IMR-90 (cell line): ENCODE results near the gene TMEM204. TPM values are rescaled to one million over a fixed set of nuclear protein-coding genes. Genes with fewer than 3 reads are reported as not detected.

Source experiments
- ATAC-seq: fragments of 200-7000 bp; cut with Tn5 transposase; 2 replicates; pipeline ENCODE4 v1.9.1; 2020; ENCODE audit warnings: low read depth, mild to moderate bottlenecking, moderate library complexity
- BruUV-seq: library from RNA; stranded (reverse); fragments of 400-500 nt; replicated peaks from 2 replicates; lab custom pipeline; 2021; lab: Mats Ljungman, UMichigan
- CTCF ChIA-PET: fragments of 300-600 bp; formaldehyde crosslinking; extraction: SDS; loops from one replicate; lab custom pipeline; 2021; ENCODE audit warnings: antibody characterized with exemption; lab: Yijun Ruan, JAX
- POLR2A ChIA-PET: fragments of 300-600 bp; sonication (Branson Sonifier 250); formaldehyde crosslinking; loops from one replicate; lab custom pipeline; 2022; ENCODE audit warnings: antibody characterized with exemption; ENCODE audit not compliant: unreplicated experiment; lab: Charles Lee
- DNase-seq: peaks from one replicate; pipeline ENCODE4 v3.0.0; 2013
- H2AFZ ChIP-seq: replicated peaks from 2 replicates; pipeline ENCODE3; 2013; ENCODE audit warnings: low read length, mild to moderate bottlenecking; ENCODE audit not compliant: poor library complexity
- H2AK5ac ChIP-seq: 2 replicates; pipeline ENCODE4 v1.6.1; 2013; ENCODE audit warnings: low read depth, low read length, inconsistent platforms
- H2AK9ac ChIP-seq: replicated peaks from 2 replicates; pipeline ENCODE3; 2013; ENCODE audit warnings: mild to moderate bottlenecking, low read depth, low read length, moderate library complexity; ENCODE audit not compliant: poor library complexity
- H2BK120ac ChIP-seq: 2 replicates; pipeline ENCODE4 v1.6.1; 2013; ENCODE audit warnings: low read depth, low read length, inconsistent platforms
- H2BK15ac ChIP-seq: 3 replicates; pipeline ENCODE4 v1.6.1; 2013; ENCODE audit warnings: low read depth, low read length, inconsistent platforms
- H2BK20ac ChIP-seq: 2 replicates; pipeline ENCODE4 v1.6.1; 2013; ENCODE audit warnings: low read depth, mild to moderate bottlenecking, inconsistent platforms, low read length, moderate library complexity
- H2BK5ac ChIP-seq: 2 replicates; pipeline ENCODE4 v1.6.1; 2013; ENCODE audit warnings: mild to moderate bottlenecking, low read depth, low read length, inconsistent platforms; ENCODE audit not compliant: poor library complexity, severe bottlenecking
- H3K14ac ChIP-seq: replicated peaks from 2 replicates; pipeline ENCODE4 v1.6.1; 2013; ENCODE audit warnings: low read depth, low read length, inconsistent platforms
- H3K18ac ChIP-seq: 2 replicates; pipeline ENCODE4 v1.6.1; 2013; ENCODE audit warnings: low read depth, low read length, control low read depth
- H3K23ac ChIP-seq: 2 replicates; pipeline ENCODE4 v1.6.1; 2013; ENCODE audit warnings: low read depth, low read length, inconsistent platforms
- H3K27ac ChIP-seq: 2 replicates; pipeline ENCODE4 v1.5.1; 2013; ENCODE audit warnings: mild to moderate bottlenecking, control low read depth, low read length; ENCODE audit not compliant: insufficient read depth
- H3K27me3 ChIP-seq: 2 replicates; pipeline ENCODE4 v1.6.1; 2013; ENCODE audit warnings: low read length; ENCODE audit not compliant: control insufficient read depth, insufficient read depth
- H3K36me3 ChIP-seq: 2 replicates; pipeline ENCODE4 v1.6.1; 2013; ENCODE audit warnings: low read length, mixed read lengths; ENCODE audit not compliant: control insufficient read depth, insufficient read depth
- H3K4ac ChIP-seq: 2 replicates; pipeline ENCODE4 v1.6.1; 2013; ENCODE audit warnings: low read depth, low read length, inconsistent platforms
- H3K4me1 ChIP-seq: 2 replicates; pipeline ENCODE4 v1.6.1; 2013; ENCODE audit warnings: low read length, mixed read lengths; ENCODE audit not compliant: control insufficient read depth, insufficient read depth
- H3K4me2 ChIP-seq: 2 replicates; pipeline ENCODE4 v1.6.1; 2013; ENCODE audit warnings: low read depth, mild to moderate bottlenecking, control low read depth, low read length, moderate library complexity
- H3K4me3 ChIP-seq: 2 replicates; pipeline ENCODE4 v1.5.1; 2013; ENCODE audit warnings: low read depth, mild to moderate bottlenecking, control low read depth, low read length, moderate library complexity; ENCODE audit not compliant: insufficient read depth
- H3K56ac ChIP-seq: 2 replicates; pipeline ENCODE4 v1.6.1; 2013; ENCODE audit warnings: low read length, inconsistent platforms; ENCODE audit not compliant: insufficient read depth; ENCODE audit errors: extremely low read depth
- H3K79me1 ChIP-seq, 2 experiments: 2 replicates each; pipeline ENCODE4 v1.6.1; 2013; ENCODE audit warnings: low read length in 2 of 2, inconsistent platforms in 1 of 2, low read depth in 1 of 2
- H3K9ac ChIP-seq: 2 replicates; pipeline ENCODE4 v1.6.1; 2013; ENCODE audit warnings: low read depth, low read length, control low read depth
- H3K9me1 ChIP-seq: 2 replicates; pipeline ENCODE4 v1.6.1; 2013; ENCODE audit warnings: low read length, inconsistent platforms; ENCODE audit not compliant: insufficient read depth
- H3K9me3 ChIP-seq: 2 replicates; pipeline ENCODE4 v1.6.1; 2013; ENCODE audit warnings: low read length; ENCODE audit not compliant: control insufficient read depth, insufficient read depth
- H4K20me1 ChIP-seq: 2 replicates; pipeline ENCODE4 v1.6.1; 2013; ENCODE audit warnings: low read length, inconsistent platforms; ENCODE audit not compliant: insufficient read depth
- H4K5ac ChIP-seq: 2 replicates; pipeline ENCODE4 v1.6.1; 2013; ENCODE audit warnings: mild to moderate bottlenecking, low read depth, low read length, control low read depth
- H4K8ac ChIP-seq, 2 experiments: 2 replicates each; pipeline ENCODE4 v1.6.1; 2013; ENCODE audit warnings: low read depth in 2 of 2, low read length in 2 of 2, control low read depth in 1 of 2, inconsistent platforms in 1 of 2
- H4K91ac ChIP-seq: 2 replicates; pipeline ENCODE4 v1.6.1; 2013; ENCODE audit warnings: low read depth, low read length, inconsistent platforms; ENCODE audit not compliant: insufficient read depth
- BHLHE40 ChIP-seq: fragments of 150-350 bp; IDR thresholded peaks from 2 replicates; pipeline ENCODE4 v1.6.1; 2016; ENCODE audit warnings: mild to moderate bottlenecking, low read depth, low read length
- CHD1 ChIP-seq: IDR thresholded peaks from 2 replicates; pipeline ENCODE4 v1.6.1; 2012; ENCODE audit warnings: low read depth, low read length, improper control_type of control experiment
- ELK1 ChIP-seq: fragments of 150-350 bp; IDR thresholded peaks from 2 replicates; pipeline ENCODE4 v1.6.1; 2016; ENCODE audit warnings: low read depth, mild to moderate bottlenecking, low read length, moderate library complexity, borderline replicate concordance
- FOS ChIP-seq: fragments of 150-350 bp; IDR thresholded peaks from 2 replicates; pipeline ENCODE4 v1.6.1; 2016; ENCODE audit warnings: low read depth, low read length
- MAFK ChIP-seq: IDR thresholded peaks from 2 replicates; pipeline ENCODE4 v1.6.1; 2012; ENCODE audit warnings: low read depth, low read length, improper control_type of control experiment
- MAZ ChIP-seq: IDR thresholded peaks from 2 replicates; pipeline ENCODE4 v1.6.1; 2012; ENCODE audit warnings: low read depth, mild to moderate bottlenecking, low read length, improper control_type of control experiment, moderate library complexity, borderline replicate concordance
- MXI1 ChIP-seq: IDR thresholded peaks from 2 replicates; pipeline ENCODE4 v1.6.1; 2012; ENCODE audit warnings: low read depth, mild to moderate bottlenecking, low read length, moderate library complexity, borderline replicate concordance
- NFE2L2 ChIP-seq: fragments of 150-350 bp; IDR thresholded peaks from 2 replicates; pipeline ENCODE4 v1.6.1; 2016; ENCODE audit warnings: low read depth, mild to moderate bottlenecking, low read length
- POLR2A ChIP-seq: IDR thresholded peaks from 2 replicates; pipeline ENCODE4 v1.6.1; 2012; ENCODE audit warnings: mild to moderate bottlenecking, low read depth, low read length
- RFX5 ChIP-seq: IDR thresholded peaks from 2 replicates; pipeline ENCODE4 v1.8.0; 2012; ENCODE audit warnings: low read depth, mild to moderate bottlenecking, low read length, moderate library complexity
- SMC3 ChIP-seq: fragments of 150-350 bp; IDR thresholded peaks from 2 replicates; pipeline ENCODE4 v1.6.1; 2016; ENCODE audit warnings: low read depth, mild to moderate bottlenecking, antibody characterized with exemption, low read length, moderate library complexity
- USF2 ChIP-seq: fragments of 150-350 bp; IDR thresholded peaks from 2 replicates; pipeline ENCODE4 v1.6.1; 2017; ENCODE audit warnings: mild to moderate bottlenecking, antibody characterized with exemption, low read length, low read depth
- WGBS, 2 experiments: methylation state at CpG; one replicate each; pipeline versions ENCODE4 v1.1.5 to v1.1.7; 2013; ENCODE audit warnings: missing lambda C conversion rate in 2 of 2; ENCODE audit not compliant: insufficient read length in 1 of 2; ENCODE audit errors: extremely low coverage in 2 of 2; 5-methylcytosine and 5-hydroxymethylcytosine counted together
- dilution Hi-C: fragments of 300-500 bp; cut with HindIII; formaldehyde crosslinking; loops from one replicate; pipeline ENCODE4 v1.14.3; 2018; ENCODE audit warnings: low sequenced_read_pairs; ENCODE audit not compliant: unreplicated experiment
- in situ Hi-C: fragments of 300-500 bp; cut with MboI; formaldehyde crosslinking; loops from 3 replicates; pipeline ENCODE4 v1.14.3; 2019; ENCODE audit warnings: low sequenced_read_pairs, inconsistent platforms, mixed read lengths
- intact Hi-C: fragments of 100-400 bp; cut with micrococcal nuclease; formaldehyde crosslinking; loops from 2 replicates; pipeline ENCODE4 v1.10.0; 2022
- polyA plus RNA-seq, 3 experiments: library from polyadenylated mRNA; depleted of rRNA; stranded (reverse); fragments of >200 nt; gene quantifications; 2 replicates each; pipeline ENCODE4 v1.2.3, GENCODE V29; 2012; ENCODE audit warnings: low replicate concordance in 1 of 3
- total RNA-seq: library from RNA; depleted of rRNA; stranded (reverse); fragments of >200 nt; gene quantifications from 2 replicates; pipeline ENCODE4 v1.2.3, GENCODE V29; 2012
- TF ChIP-seq, protein P1 (sequence below): conservative IDR thresholded peaks from 2 replicates; pipeline ENCODE4 v1.5.1; 2012; ENCODE audit warnings: mild to moderate bottlenecking, low read depth, low read length, improper control_type of control experiment

The TMEM204 gene
- total and polyA plus RNA-seq, 2 of the 4 experiments (the other 2 are of a cell fraction): 7.0 to 12.3 TPM

- no peak for ATAC-seq
- Histone ChIP-seq H3K36me3 (peaks cover 38% of the 10 kb centered on the region), H3K14ac (no peak overlapping the region), H4K91ac (no peak overlapping the region), H2AK5ac (no peak overlapping the region), H2AK9ac (no peak overlapping the region), H3K9ac (no peak overlapping the region), H2BK20ac (no peak overlapping the region), H3K4me3 (no peak overlapping the region), H4K5ac (no peak overlapping the region), H3K27ac (no peak overlapping the region), H3K4me1 (peaks cover 12% of the 10 kb centered on the region), H2AFZ (no peak overlapping the region), H3K4me2 (no peak overlapping the region), H3K23ac (no peak overlapping the region), H4K20me1 (peaks cover 13% of the 10 kb centered on the region; the same call in 1 of the 2 replicates), H2BK5ac (no peak overlapping the region), H3K27me3 (no peaks in the 10 kb centered on the region), H3K79me1 (peaks cover 6 to 35% of the 10 kb centered on the region in 2 experiments), H3K18ac (no peak overlapping the region), H4K8ac (no peak overlapping the region), H2BK15ac (no peak overlapping the region), H3K4ac (no peak overlapping the region), H3K9me3 (no peaks in the 10 kb centered on the region), H3K9me1 (peaks cover 7% of the 10 kb centered on the region), H2BK120ac (no peak overlapping the region), H3K56ac (no peak overlapping the region)
- POLR2A ChIA-PET: no interaction called here
- dilution Hi-C loops: no loop called here
- in situ Hi-C loops: no loop called here
- intact Hi-C loops: no loop called here
- TF ChIP-seq POLR2A: no peak
- TF ChIP-seq BHLHE40: no peak
- no peak for TF ChIP-seq ELK1
- TF ChIP-seq, protein P1, sequence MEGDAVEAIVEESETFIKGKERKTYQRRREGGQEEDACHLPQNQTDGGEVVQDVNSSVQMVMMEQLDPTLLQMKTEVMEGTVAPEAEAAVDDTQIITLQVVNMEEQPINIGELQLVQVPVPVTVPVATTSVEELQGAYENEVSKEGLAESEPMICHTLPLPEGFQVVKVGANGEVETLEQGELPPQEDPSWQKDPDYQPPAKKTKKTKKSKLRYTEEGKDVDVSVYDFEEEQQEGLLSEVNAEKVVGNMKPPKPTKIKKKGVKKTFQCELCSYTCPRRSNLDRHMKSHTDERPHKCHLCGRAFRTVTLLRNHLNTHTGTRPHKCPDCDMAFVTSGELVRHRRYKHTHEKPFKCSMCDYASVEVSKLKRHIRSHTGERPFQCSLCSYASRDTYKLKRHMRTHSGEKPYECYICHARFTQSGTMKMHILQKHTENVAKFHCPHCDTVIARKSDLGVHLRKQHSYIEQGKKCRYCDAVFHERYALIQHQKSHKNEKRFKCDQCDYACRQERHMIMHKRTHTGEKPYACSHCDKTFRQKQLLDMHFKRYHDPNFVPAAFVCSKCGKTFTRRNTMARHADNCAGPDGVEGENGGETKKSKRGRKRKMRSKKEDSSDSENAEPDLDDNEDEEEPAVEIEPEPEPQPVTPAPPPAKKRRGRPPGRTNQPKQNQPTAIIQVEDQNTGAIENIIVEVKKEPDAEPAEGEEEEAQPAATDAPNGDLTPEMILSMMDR: no peak
- no peak for TF ChIP-seq NFE2L2
- no peak for TF ChIP-seq MAZ
- no peak for TF ChIP-seq FOS
- TF ChIP-seq CHD1: no peak
- no peak for TF ChIP-seq MXI1
- TF ChIP-seq SMC3: no peak
- no peak for TF ChIP-seq RFX5
- TF ChIP-seq USF2: no peak
- no peak for TF ChIP-seq MAFK
- no peak for DNase-seq
- WGBS, 2 experiments: 90% methylated on average over 17 of the region's 25 CpGs; no CpG with 5 or more reads in 1 of the 2 experiments
- BruUV-seq: no TSS peak
- CTCF ChIA-PET: no interaction called here
Observed at GRCh38 chr16:1495889-1496262, 37.6 kb upstream of the TMEM204 start.
